GM19238 (cell line): ENCODE results near the gene WNT8B.

Experiments used
- DNase-seq: peaks from one replicate; pipeline ENCODE4 v3.0.0; 2011; ENCODE audit warnings: low spot score; ENCODE audit not compliant: insufficient read length

Gene WNT8B

GRCh38 chr10:100462709-100463108, at the start of gene WNT8B:
WNT8B (plus strand) TSS chr10:100463009; CDS start chr10:100463169, 160 bp downstream.
- no peak for DNase-seq

GRCh38 chr10:100413173-100413572, 49.6 kb upstream of the WNT8B start:
- DNase-seq, result no peak

- DNase-seq, result no peak
These were observed 42.8 kb upstream of the WNT8B start for GRCh38 chr10:100419911-100420449.

- DNase-seq, result no peak
These were observed 35.4 kb upstream of the WNT8B start for GRCh38 chr10:100427374-100427773.

- peak; percentile 56 for DNase-seq
These were observed 29.3 kb upstream of the WNT8B start for GRCh38 chr10:100433253-100434240.

GRCh38 chr10:100436255-100436654, 26.6 kb upstream of the WNT8B start:
- no peak for DNase-seq

- no peak for DNase-seq
These were observed 24.0 kb upstream of the WNT8B start for GRCh38 chr10:100438674-100439315.

GRCh38 chr10:100442548-100442947, 20.3 kb upstream of the WNT8B start:
- DNase-seq, result no peak

GRCh38 chr10:100446130-100446761, 16.6 kb upstream of the WNT8B start:
- no peak for DNase-seq

- no peak for DNase-seq
These were observed 15.1 kb upstream of the WNT8B start for GRCh38 chr10:100447663-100448062.

- DNase-seq, result no peak
These were observed 13.9 kb upstream of the WNT8B start for GRCh38 chr10:100448951-100449350.

- no peak for DNase-seq
These were observed 5.5 kb downstream of the WNT8B start for GRCh38 chr10:100468322-100468721.

GRCh38 chr10:100468978-100469377, 6.2 kb downstream of the WNT8B start:
- DNase-seq, result no peak

- no peak for DNase-seq
These were observed 6.9 kb downstream of the WNT8B start for GRCh38 chr10:100469756-100470155.

GRCh38 chr10:100470367-100470766, 7.6 kb downstream of the WNT8B start:
- no peak for DNase-seq

GRCh38 chr10:100477970-100478369, 15.2 kb downstream of the WNT8B start:
- no peak for DNase-seq

GRCh38 chr10:100479037-100479436, 16.2 kb downstream of the WNT8B start:
- DNase-seq, result no peak

- no peak for DNase-seq
These were observed 17.2 kb downstream of the WNT8B start for GRCh38 chr10:100480002-100480401.

- peak; percentile 70 for DNase-seq
These were observed 18.8 kb downstream of the WNT8B start for GRCh38 chr10:100481462-100482081.

- peak; percentile 48 for DNase-seq
These were observed 19.5 kb downstream of the WNT8B start for GRCh38 chr10:100482181-100482833.

- DNase-seq, result no peak
These were observed 20.0 kb downstream of the WNT8B start for GRCh38 chr10:100482834-100483185.
